HG02852 (cell line): ENCODE measurements around the gene GJA10.

Experiments
- ATAC-seq: cut with Tn5 transposase; IDR thresholded peaks from one replicate; pipeline ENCODE4 v1.9.1; 2021; ENCODE audit warnings: mild to moderate bottlenecking, moderate library complexity; ENCODE audit not compliant: unreplicated experiment

GJA10 gene

GRCh38 chr6:89942601-89943000, 48.3 kb downstream of the GJA10 start:
- no peak for ATAC-seq

GRCh38 chr6:89944181-89944755, 50.0 kb downstream of the GJA10 start:
- no peak for ATAC-seq

- ATAC-seq: no peak
Observed at GRCh38 chr6:89944826-89945407, 50.6 kb downstream of the GJA10 start.
